OCI-LY3 (cell line): ENCODE measurements around the gene ZNF333.
"Not testable (repeated sequence)": the region's sequence is repeated elsewhere in the genome, so short reads cannot be mapped to it uniquely, and the experiment has no call there.

Experiments
- CTCF ChIP-seq: fragments of 200-600, 300-600 bp; sonication (generic); IDR thresholded peaks from 2 replicates; pipeline ENCODE4 v1.5.1; 2014; ENCODE audit warnings: antibody characterized with exemption, low read length, low read depth
- EZH2phosphoT487 ChIP-seq: fragments of 200-600 bp; shearing (Covaris generic); IDR thresholded peaks from 2 replicates; pipeline ENCODE4 v1.6.1; 2018; ENCODE audit warnings: antibody characterized with exemption, mixed run types, low read depth

GRCh38 chr19:14780622-14781225 lies 90.9 kb downstream of the ZNF333 start:
- not testable (repeated sequence) for TF ChIP-seq CTCF, EZH2phosphoT487
